ENCODE data around the gene SERPING1. TPM values are rescaled to one million over a fixed set of nuclear protein-coding genes. Genes with fewer than 3 reads are reported as not detected.

SERPING1 gene
- total and polyA plus RNA-seq, 2 donors from 2014 or later, result 361 to 785 TPM

- no peak for TF ChIP-seq CTCF (IDR thresholded peaks at IDR 0.05; ENCODE audit: borderline replicate concordance, extremely low read depth, insufficient read depth)
- Histone ChIP-seq H3K4me3 (ENCODE audit: low read length in 3 of 3) (no peak overlapping the region), H3K9me3 (ENCODE audit: control insufficient read depth in 2 of 3, insufficient read depth in 1 of 3, low read length in 3 of 3) (no peaks in the 10 kb centered on the region), H3K36me3 (ENCODE audit: control insufficient read depth in 2 of 3, insufficient read depth in 3 of 3, low read length in 3 of 3) (no peaks in the 10 kb centered on the region), H3K4me1 (ENCODE audit: control insufficient read depth in 2 of 3, insufficient read depth in 2 of 3, low read depth in 1 of 3, low read length in 3 of 3) (no peaks in the 10 kb centered on the region), H3K27me3 (ENCODE audit: control insufficient read depth, insufficient read depth, low read length) (no peaks in the 10 kb centered on the region), H3K9ac (ENCODE audit: low read length in 3 of 3) (no peak overlapping the region), H3K27ac (ENCODE audit: low read depth in 2 of 2, low read length in 2 of 2) (no peak overlapping the region)
- no peak for FAIRE-seq
- no peak for DNase-seq
- intact Hi-C loops (cut with DNase I), result no loop called here
These were observed 12.2 kb upstream of the SERPING1 start for GRCh38 chr11:57585301-57585700.

- Histone ChIP-seq H3K4me1 (ENCODE audit: control insufficient read depth in 2 of 3, insufficient read depth in 2 of 3, low read depth in 1 of 3, low read length in 3 of 3) (no peaks in the 10 kb centered on the region), H3K4me3 (ENCODE audit: low read length in 3 of 3) (no peak overlapping the region), H3K27ac (ENCODE audit: low read depth in 2 of 2, low read length in 2 of 2) (no peak overlapping the region), H3K9me3 (ENCODE audit: control insufficient read depth in 2 of 3, insufficient read depth in 1 of 3, low read length in 3 of 3) (no peaks in the 10 kb centered on the region), H3K27me3 (ENCODE audit: control insufficient read depth, insufficient read depth, low read length) (no peaks in the 10 kb centered on the region), H3K9ac (ENCODE audit: low read length in 3 of 3) (no peak overlapping the region), H3K36me3 (ENCODE audit: control insufficient read depth in 2 of 3, insufficient read depth in 3 of 3, low read length in 3 of 3) (no peaks in the 10 kb centered on the region)
- TF ChIP-seq CTCF (IDR thresholded peaks at IDR 0.05; ENCODE audit: borderline replicate concordance, extremely low read depth, insufficient read depth), result no peak
- FAIRE-seq (no peak), DNase-seq (no peak)
- intact Hi-C loops (cut with DNase I), result no loop called here
These were observed 10.7 kb upstream of the SERPING1 start for GRCh38 chr11:57586711-57587245.

- intact Hi-C loops (cut with DNase I), result no loop called here
- H3K27ac ChIP-seq (ENCODE audit: low read depth in 2 of 2, low read length in 2 of 2), result no peak overlapping the region
- TF ChIP-seq CTCF (IDR thresholded peaks at IDR 0.05; ENCODE audit: borderline replicate concordance, extremely low read depth, insufficient read depth), result no peak
- no peaks in the 10 kb centered on the region for H3K36me3 ChIP-seq (ENCODE audit: control insufficient read depth in 2 of 3, insufficient read depth in 3 of 3, low read length in 3 of 3)
- H3K4me3 ChIP-seq (ENCODE audit: low read length in 3 of 3), result no peak overlapping the region
- H3K9me3 ChIP-seq (ENCODE audit: control insufficient read depth in 2 of 3, insufficient read depth in 1 of 3, low read length in 3 of 3), result no peaks in the 10 kb centered on the region
- no peak for FAIRE-seq
- no peaks in the 10 kb centered on the region for H3K27me3 ChIP-seq (ENCODE audit: control insufficient read depth, insufficient read depth, low read length)
- DNase-seq, result no peak
- H3K9ac ChIP-seq (ENCODE audit: low read length in 3 of 3), result no peak overlapping the region
- no peaks in the 10 kb centered on the region for H3K4me1 ChIP-seq (ENCODE audit: control insufficient read depth in 2 of 3, insufficient read depth in 2 of 3, low read depth in 1 of 3, low read length in 3 of 3)
These were observed 9.3 kb upstream of the SERPING1 start for GRCh38 chr11:57588046-57588710.
